Liver (tissue), 3 donors: ENCODE results near the gene ERGIC3.

ENCODE experiments used
- JUND ChIP-seq, 2 donors: IDR thresholded peaks; 2 replicates each; pipeline ENCODE4 v1.6.1; 2016; ENCODE audit warnings: antibody characterized with exemption in 2 of 2
- TAF1 ChIP-seq: conservative IDR thresholded peaks from 2 replicates; pipeline ENCODE4 v1.6.1; 2016; ENCODE audit warnings: antibody characterized with exemption, mild to moderate bottlenecking
- YY1 ChIP-seq: IDR thresholded peaks from 2 replicates; pipeline ENCODE4 v1.6.1; 2016; ENCODE audit warnings: antibody characterized with exemption, mild to moderate bottlenecking
- TF ChIP-seq, protein P1 (sequence below): IDR thresholded peaks from 2 replicates; pipeline ENCODE4 v1.6.1; 2016; ENCODE audit warnings: antibody characterized with exemption, mild to moderate bottlenecking
- TF ChIP-seq, protein P2 (sequence below): IDR thresholded peaks from 2 replicates; pipeline ENCODE4 v1.6.1; 2016; ENCODE audit warnings: antibody characterized with exemption
- TF ChIP-seq, protein P3 (sequence below): fragments of 150-350 bp; IDR thresholded peaks from 2 replicates; pipeline ENCODE4 v1.5.1; 2017; ENCODE audit warnings: improper control_type of control experiment, low read depth, low read length; ENCODE audit not compliant: missing input control
- donor health status: healthy.
- donor health status: healthy.

DNA sequence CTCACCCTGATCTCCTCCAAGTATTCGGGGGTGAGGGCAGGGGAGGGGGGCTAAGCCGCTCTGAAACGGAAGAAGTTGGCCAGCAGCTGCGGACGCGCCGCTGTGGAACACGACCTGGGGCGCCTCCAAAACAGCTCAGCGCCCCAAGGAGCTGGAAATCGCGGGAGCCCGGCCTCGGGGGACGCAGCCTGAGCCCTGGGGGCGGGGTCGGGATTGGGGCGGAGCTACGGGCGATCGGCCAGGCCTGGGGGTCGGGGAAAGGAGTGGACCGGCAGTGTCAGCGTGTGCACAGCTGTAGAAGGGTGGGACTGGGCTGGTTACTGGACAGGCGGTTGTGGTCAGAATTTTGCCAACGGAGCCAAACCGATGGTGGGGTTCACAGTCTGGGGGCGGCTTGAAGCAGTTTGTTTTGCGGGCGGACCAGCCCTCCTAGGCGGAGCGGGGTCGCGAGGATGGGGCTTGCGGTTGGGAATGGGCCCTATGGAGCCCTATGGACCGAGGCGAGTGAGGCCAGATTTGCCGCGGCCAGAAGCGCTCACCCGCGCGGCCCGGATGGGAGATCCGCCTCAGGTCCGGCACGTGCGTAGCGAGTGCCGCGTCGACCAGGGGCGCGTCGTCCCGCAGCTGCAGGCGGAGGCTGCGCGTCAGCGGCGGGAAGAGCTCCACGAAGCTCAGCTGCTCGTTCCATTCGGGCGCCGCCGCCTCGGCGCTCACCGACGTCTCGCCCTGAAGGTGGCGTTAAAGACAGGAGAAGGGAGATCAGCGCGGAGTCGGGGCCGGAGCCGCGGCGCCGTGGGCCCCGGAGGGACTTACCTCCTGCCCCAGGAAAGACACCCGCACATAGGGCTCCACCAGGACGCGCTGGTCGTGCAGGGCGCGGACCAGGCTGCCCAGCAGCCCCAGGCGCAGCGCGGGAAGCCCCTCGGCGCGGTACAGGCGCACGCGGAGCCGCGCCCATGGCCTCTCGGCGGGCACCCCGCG lies 59.4 kb downstream of the ERGIC3 start:
- no peak for TF ChIP-seq JUND (IDR thresholded peaks at IDR 0.05)
- TF ChIP-seq, protein P1, sequence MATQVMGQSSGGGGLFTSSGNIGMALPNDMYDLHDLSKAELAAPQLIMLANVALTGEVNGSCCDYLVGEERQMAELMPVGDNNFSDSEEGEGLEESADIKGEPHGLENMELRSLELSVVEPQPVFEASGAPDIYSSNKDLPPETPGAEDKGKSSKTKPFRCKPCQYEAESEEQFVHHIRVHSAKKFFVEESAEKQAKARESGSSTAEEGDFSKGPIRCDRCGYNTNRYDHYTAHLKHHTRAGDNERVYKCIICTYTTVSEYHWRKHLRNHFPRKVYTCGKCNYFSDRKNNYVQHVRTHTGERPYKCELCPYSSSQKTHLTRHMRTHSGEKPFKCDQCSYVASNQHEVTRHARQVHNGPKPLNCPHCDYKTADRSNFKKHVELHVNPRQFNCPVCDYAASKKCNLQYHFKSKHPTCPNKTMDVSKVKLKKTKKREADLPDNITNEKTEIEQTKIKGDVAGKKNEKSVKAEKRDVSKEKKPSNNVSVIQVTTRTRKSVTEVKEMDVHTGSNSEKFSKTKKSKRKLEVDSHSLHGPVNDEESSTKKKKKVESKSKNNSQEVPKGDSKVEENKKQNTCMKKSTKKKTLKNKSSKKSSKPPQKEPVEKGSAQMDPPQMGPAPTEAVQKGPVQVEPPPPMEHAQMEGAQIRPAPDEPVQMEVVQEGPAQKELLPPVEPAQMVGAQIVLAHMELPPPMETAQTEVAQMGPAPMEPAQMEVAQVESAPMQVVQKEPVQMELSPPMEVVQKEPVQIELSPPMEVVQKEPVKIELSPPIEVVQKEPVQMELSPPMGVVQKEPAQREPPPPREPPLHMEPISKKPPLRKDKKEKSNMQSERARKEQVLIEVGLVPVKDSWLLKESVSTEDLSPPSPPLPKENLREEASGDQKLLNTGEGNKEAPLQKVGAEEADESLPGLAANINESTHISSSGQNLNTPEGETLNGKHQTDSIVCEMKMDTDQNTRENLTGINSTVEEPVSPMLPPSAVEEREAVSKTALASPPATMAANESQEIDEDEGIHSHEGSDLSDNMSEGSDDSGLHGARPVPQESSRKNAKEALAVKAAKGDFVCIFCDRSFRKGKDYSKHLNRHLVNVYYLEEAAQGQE = no peak
- TF ChIP-seq, protein P2, sequence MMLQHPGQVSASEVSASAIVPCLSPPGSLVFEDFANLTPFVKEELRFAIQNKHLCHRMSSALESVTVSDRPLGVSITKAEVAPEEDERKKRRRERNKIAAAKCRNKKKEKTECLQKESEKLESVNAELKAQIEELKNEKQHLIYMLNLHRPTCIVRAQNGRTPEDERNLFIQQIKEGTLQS = no peak
- TF ChIP-seq YY1 = no peak
- TF ChIP-seq, protein P3, sequence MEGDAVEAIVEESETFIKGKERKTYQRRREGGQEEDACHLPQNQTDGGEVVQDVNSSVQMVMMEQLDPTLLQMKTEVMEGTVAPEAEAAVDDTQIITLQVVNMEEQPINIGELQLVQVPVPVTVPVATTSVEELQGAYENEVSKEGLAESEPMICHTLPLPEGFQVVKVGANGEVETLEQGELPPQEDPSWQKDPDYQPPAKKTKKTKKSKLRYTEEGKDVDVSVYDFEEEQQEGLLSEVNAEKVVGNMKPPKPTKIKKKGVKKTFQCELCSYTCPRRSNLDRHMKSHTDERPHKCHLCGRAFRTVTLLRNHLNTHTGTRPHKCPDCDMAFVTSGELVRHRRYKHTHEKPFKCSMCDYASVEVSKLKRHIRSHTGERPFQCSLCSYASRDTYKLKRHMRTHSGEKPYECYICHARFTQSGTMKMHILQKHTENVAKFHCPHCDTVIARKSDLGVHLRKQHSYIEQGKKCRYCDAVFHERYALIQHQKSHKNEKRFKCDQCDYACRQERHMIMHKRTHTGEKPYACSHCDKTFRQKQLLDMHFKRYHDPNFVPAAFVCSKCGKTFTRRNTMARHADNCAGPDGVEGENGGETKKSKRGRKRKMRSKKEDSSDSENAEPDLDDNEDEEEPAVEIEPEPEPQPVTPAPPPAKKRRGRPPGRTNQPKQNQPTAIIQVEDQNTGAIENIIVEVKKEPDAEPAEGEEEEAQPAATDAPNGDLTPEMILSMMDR = peak; percentile 35
- no peak for TF ChIP-seq TAF1
